GM12874 (cell line): Measurements from ENCODE around the gene CTAGE9.

Source experiments
- TF ChIP-seq, protein P1 (sequence below): IDR thresholded peaks from 2 replicates; pipeline ENCODE4 v1.5.1; 2011; ENCODE audit warnings: low read depth, mild to moderate bottlenecking, control low read depth, low read length, moderate library complexity; ENCODE audit not compliant: insufficient read depth

Gene CTAGE9

DNA sequence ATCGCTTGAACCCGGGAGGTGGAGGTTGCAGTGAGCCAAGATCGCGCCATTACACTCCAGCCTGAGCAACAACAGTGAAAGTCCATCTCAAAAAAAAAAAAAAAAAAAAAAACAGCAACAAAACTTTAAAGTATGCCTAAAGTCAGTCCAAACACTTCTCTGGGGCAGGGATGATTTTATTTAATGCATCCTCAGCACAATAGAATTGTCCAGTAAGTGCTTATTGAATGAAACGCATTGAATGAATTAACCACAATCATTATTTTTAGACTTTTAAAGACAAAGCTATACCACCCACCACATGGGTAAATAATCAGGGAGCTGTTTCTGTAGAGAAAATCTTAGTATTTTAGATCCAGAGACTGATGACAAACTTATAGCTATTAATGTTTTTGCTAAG is 16.6 kb upstream of the CTAGE9 start:
- TF ChIP-seq, protein P1, sequence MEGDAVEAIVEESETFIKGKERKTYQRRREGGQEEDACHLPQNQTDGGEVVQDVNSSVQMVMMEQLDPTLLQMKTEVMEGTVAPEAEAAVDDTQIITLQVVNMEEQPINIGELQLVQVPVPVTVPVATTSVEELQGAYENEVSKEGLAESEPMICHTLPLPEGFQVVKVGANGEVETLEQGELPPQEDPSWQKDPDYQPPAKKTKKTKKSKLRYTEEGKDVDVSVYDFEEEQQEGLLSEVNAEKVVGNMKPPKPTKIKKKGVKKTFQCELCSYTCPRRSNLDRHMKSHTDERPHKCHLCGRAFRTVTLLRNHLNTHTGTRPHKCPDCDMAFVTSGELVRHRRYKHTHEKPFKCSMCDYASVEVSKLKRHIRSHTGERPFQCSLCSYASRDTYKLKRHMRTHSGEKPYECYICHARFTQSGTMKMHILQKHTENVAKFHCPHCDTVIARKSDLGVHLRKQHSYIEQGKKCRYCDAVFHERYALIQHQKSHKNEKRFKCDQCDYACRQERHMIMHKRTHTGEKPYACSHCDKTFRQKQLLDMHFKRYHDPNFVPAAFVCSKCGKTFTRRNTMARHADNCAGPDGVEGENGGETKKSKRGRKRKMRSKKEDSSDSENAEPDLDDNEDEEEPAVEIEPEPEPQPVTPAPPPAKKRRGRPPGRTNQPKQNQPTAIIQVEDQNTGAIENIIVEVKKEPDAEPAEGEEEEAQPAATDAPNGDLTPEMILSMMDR = no peak

DNA sequence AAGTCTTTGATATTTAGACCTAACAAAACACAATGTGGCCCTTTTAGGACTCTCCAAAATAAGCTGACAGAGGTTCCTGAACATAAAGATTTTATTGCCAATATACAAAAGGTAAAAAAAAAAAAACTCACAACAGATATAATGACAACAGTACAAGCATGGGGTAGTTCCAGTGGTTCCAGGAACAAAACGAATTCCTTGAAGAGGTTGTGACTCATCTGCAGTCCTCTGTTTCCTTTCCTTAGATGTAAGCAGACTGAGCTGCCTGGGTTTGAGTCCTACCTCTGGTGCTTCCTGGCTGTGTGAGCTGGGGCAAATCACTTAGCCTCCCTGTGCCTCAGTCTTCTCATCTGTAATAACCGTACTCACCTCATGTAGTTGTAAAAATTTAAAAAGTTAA is 13.3 kb upstream of the CTAGE9 start:
- TF ChIP-seq, protein P1 = no peak

DNA sequence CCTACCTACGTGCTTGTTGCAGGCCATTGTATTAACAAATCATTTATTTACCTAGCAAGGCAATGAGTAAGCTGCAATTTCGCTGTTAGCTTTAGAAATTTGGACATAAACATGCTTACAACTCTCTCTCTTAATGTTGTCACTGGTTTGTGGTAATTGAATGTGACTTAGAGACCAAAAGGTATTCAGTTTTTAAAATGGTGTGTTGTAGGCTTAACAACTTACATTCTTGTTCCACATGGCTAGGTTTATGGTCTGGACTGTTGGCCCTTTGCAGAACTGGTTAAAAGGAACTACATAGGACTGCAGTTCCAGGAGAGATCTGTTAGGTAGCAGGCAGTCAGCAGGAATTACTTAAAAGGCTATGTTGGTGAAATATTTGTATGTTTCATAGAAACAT is 10.3 kb upstream of the CTAGE9 start:
- TF ChIP-seq, protein P1 = no peak

DNA sequence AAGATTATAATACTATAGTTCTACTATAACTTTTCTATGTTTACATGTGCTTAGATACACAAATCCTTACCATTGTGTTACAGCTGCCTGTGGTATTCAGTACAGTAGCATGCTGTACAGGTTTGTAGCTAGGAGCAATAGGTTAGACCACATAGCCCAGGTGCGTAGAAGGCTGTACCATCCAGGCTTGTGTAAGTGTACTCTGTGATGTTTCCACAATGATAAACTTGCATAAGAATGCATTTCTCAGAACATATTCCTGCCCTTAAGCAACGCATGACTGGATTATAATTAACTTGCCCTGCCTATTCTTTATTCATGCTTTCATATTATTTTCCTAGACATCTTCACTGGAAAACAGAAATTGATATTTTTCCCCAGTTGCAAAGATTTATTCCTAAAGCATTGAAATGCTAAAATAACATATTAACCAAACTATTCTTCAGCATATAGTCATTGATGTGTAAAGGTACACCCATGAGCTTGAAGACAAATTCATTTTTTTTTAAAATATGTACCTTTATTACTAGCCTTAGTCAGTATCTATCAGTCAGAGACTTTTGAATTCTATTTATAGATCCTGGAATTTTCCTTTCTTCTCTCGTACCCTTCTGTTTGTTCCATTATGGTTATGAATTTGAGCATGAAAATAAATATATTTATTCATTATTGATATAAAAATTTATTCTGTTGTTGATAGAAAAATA is 7.2 kb upstream of the CTAGE9 start:
- TF ChIP-seq, protein P1 = no peak

DNA sequence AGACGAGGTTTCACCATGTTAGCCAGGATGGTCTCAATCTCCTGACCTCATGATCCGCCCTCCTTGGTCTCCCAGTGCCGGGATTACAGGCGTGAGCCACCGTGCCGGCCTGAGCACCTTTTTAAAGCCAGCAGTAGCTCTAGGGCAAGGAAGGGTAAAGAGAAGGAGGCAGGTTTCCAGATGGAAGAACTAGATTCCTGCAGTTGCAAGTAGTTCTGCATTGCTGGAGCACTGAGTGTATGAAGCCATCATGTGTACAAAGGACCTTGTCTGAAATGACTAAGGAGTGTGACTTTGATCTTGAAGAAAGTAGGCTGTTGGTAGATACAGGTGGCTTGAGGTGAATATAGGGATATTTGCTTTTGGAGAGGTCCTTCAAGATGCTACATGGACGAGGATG is 13.9 kb downstream of the CTAGE9 start:
- TF ChIP-seq, protein P1 = no peak

DNA sequence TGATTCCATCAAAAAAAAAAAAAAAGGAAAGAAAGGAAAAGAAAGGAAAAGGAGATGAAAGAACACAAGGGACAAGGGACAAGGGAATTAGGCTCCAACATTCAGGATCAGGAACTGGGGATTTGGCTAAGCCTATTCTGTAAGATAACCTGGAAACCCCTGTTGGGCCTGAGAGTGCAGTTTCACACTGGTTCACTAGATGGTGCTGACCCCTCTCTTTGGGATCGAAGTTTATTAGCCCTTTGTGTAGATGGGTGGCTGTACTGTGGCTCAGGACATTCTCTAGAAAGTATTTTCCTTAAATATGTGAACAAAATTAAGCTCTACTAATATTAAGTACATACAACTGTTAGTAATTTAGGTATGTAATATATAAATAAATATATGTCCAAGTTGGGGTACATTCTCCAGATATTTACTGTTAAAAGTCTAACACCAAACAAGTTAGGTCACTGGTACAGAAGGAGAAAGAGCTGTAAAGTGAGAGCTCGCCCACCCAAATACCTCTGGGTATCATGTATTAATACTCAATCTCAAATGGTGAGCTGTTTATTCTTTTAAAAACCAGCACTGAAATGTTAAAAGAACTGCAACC is 15.9 kb downstream of the CTAGE9 start:
- TF ChIP-seq, protein P1 = peak; percentile 68

DNA sequence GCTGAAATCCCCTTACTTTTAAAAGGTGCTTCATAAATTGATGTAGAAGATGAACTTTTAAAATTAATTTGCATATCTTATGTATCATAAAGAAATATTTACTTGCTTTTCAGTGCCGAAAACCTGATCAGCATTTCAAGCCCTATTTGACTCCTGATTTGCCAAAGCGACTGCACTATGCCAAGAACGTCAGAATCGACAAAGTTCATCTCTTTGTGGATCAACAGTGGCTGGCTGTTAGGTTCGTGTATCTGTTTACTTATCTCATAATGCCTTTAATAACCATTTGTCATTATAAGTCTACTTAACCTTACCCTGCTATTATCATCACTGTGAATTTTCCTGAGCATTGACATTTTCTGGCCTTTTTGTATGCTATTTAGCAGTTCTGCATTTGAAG is 17.4 kb downstream of the CTAGE9 start:
- TF ChIP-seq, protein P1 = no peak
